Body of pancreas (tissue), 4 donors: ENCODE results near the gene EFNA5. TPM values are rescaled to one million over a fixed set of nuclear protein-coding genes. Genes with fewer than 3 reads are reported as not detected.

Experiments used
- ATAC-seq: fragments of 150-250 bp; one replicate; pipeline ENCODE4 v1.9.1; 2016
- DNase-seq, 4 donors: peaks; one replicate each; pipeline ENCODE4 v3.0.0-alpha.2; 2019
- H3K27ac ChIP-seq, 4 donors: fragments of 200-600 bp; sonication (generic); 1 replicate in 3 of 4; 2 replicates in 1 of 4; pipeline versions ENCODE4 v1.5.1 to v1.6.1; 2016 to 2019; ENCODE audit warnings: mild to moderate bottlenecking in 1 of 4, mixed read lengths in 1 of 4, moderate library complexity in 1 of 4
- H3K27me3 ChIP-seq, 2 donors: fragments of 200-600 bp; sonication (generic); one replicate each; pipeline ENCODE4 v1.6.0; 2016; ENCODE audit warnings: mild to moderate bottlenecking in 1 of 2
- H3K36me3 ChIP-seq, 2 donors: fragments of 200-600 bp; sonication (generic); replicated peaks in 1 of 2; 2 replicates each; pipeline ENCODE4 v1.5.1; 2016; ENCODE audit warnings: low read depth in 2 of 2; ENCODE audit not compliant: insufficient read depth in 1 of 2
- H3K4me1 ChIP-seq: fragments of 200-600 bp; sonication (generic); one replicate; pipeline ENCODE4 v1.6.0; 2016
- H3K4me3 ChIP-seq, 2 donors: fragments of 200-600 bp; sonication (generic); 1 replicate in 1 of 2; 2 replicates in 1 of 2; pipeline ENCODE4 v1.5.1; 2016 to 2019
- H3K9me3 ChIP-seq, 3 donors: fragments of 200-600 bp; sonication (generic); 1 replicate in 2 of 3; 2 replicates in 1 of 3; pipeline ENCODE4 v1.5.1; 2016
- CTCF ChIP-seq, 7 experiments: fragments of 450-650 bp in 4 of 7; fragments of 200-600 bp in 3 of 7; sonication (generic) in 3 of 7; IDR thresholded peaks; one replicate each; pipeline ENCODE4 v1.5.1; 2016 to 2019; ENCODE audit warnings: antibody characterized with exemption in 7 of 7
- POLR2A ChIP-seq, 3 donors: fragments of 450-650 bp; IDR thresholded peaks; one replicate each; pipeline ENCODE4 v1.6.1; 2016; ENCODE audit warnings: antibody characterized with exemption in 3 of 3, mild to moderate bottlenecking in 2 of 3
- WGBS, 2 donors: methylation state at CpG; one replicate each; pipeline ENCODE4 v1.1.5; 2017; 5-methylcytosine and 5-hydroxymethylcytosine counted together
- intact Hi-C: fragments of 100-400 bp; cut with DNase I; formaldehyde crosslinking; loops from one replicate; pipeline ENCODE4 v1.15.1; 2023
- total RNA-seq, 2 donors: library from RNA; depleted of rRNA; stranded (reverse); fragments of >200 nt; gene quantifications; one replicate each; pipeline ENCODE4 v1.1.0, GENCODE V29; 2016

The EFNA5 gene
- total RNA-seq, 2 donors from 2014 or later: 1.3 to 3.4 TPM

GRCh38 chr5:107564931-107565372 lies 105.8 kb downstream of the EFNA5 start:
- WGBS, 2 donors: 71 to 80% methylated on average over 4 of the region's 4 CpGs

GRCh38 chr5:107563959-107564544 lies 106.7 kb downstream of the EFNA5 start:
- WGBS, 2 donors: 91 to 92% methylated on average over 3 of the region's 3 CpGs
- no peaks in the 10 kb centered on the region for H3K4me1 ChIP-seq
- H3K36me3 ChIP-seq: no peaks in the 10 kb centered on the region
- ATAC-seq (no peak), DNase-seq (no peak)
- H3K4me3 ChIP-seq: no peak overlapping the region
- no peaks in the 10 kb centered on the region for H3K9me3 ChIP-seq
- H3K27ac ChIP-seq: no peak overlapping the region
- intact Hi-C loops: no loop called here
- H3K27me3 ChIP-seq: no peaks in the 10 kb centered on the region
- TF ChIP-seq POLR2A (IDR thresholded peaks at IDR 0.05) (no peak), CTCF (IDR thresholded peaks at IDR 0.05) (no peak)

More at GRCh38 chr5:107564931-107565372, 105.8 kb downstream of the EFNA5 start:
- Histone ChIP-seq H3K27me3 (no peaks in the 10 kb centered on the region), H3K4me1 (no peaks in the 10 kb centered on the region), H3K27ac (no peak overlapping the region), H3K4me3 (no peak overlapping the region), H3K36me3 (no peaks in the 10 kb centered on the region), H3K9me3 (no peaks in the 10 kb centered on the region)
- ATAC-seq (no peak), DNase-seq (no peak)
- intact Hi-C loops: no loop called here
- no peak for TF ChIP-seq CTCF (IDR thresholded peaks at IDR 0.05)
- no peak for TF ChIP-seq POLR2A (IDR thresholded peaks at IDR 0.05)

GRCh38 chr5:107560377-107560776 lies 110.4 kb downstream of the EFNA5 start:
- Histone ChIP-seq H3K9me3 (no peaks in the 10 kb centered on the region), H3K36me3 (no peaks in the 10 kb centered on the region), H3K4me3 (no peak overlapping the region), H3K4me1 (no peaks in the 10 kb centered on the region), H3K27ac (no peak overlapping the region), H3K27me3 (no peaks in the 10 kb centered on the region)
- intact Hi-C loops: no loop called here
- ATAC-seq (no peak), DNase-seq (no peak)
- 74 to 78% methylated on average over 6 of the region's 6 CpGs for WGBS, 2 donors
- TF ChIP-seq CTCF (IDR thresholded peaks at IDR 0.05): no peak
- TF ChIP-seq POLR2A (IDR thresholded peaks at IDR 0.05): no peak

GRCh38 chr5:107558823-107559375 lies 111.8 kb downstream of the EFNA5 start:
- intact Hi-C loops: no loop called here
- DNase-seq (no peak), ATAC-seq (no peak)
- WGBS, 2 donors: 84 to 86% methylated on average over 4 of the region's 4 CpGs
- Histone ChIP-seq H3K27ac (no peak overlapping the region), H3K4me1 (no peaks in the 10 kb centered on the region), H3K4me3 (no peak overlapping the region), H3K36me3 (no peaks in the 10 kb centered on the region), H3K9me3 (no peaks in the 10 kb centered on the region), H3K27me3 (no peaks in the 10 kb centered on the region)
- TF ChIP-seq POLR2A (IDR thresholded peaks at IDR 0.05) (no peak), CTCF (IDR thresholded peaks at IDR 0.05) (no peak)
